GM21390 (cell line): Measurements from ENCODE around the gene PPP1R1A.

Experiments
- ATAC-seq: cut with Tn5 transposase; IDR thresholded peaks from one replicate; pipeline ENCODE4 v1.9.1; 2021; ENCODE audit not compliant: unreplicated experiment

PPP1R1A gene, protein sequence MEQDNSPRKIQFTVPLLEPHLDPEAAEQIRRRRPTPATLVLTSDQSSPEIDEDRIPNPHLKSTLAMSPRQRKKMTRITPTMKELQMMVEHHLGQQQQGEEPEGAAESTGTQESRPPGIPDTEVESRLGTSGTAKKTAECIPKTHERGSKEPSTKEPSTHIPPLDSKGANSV

DNA sequence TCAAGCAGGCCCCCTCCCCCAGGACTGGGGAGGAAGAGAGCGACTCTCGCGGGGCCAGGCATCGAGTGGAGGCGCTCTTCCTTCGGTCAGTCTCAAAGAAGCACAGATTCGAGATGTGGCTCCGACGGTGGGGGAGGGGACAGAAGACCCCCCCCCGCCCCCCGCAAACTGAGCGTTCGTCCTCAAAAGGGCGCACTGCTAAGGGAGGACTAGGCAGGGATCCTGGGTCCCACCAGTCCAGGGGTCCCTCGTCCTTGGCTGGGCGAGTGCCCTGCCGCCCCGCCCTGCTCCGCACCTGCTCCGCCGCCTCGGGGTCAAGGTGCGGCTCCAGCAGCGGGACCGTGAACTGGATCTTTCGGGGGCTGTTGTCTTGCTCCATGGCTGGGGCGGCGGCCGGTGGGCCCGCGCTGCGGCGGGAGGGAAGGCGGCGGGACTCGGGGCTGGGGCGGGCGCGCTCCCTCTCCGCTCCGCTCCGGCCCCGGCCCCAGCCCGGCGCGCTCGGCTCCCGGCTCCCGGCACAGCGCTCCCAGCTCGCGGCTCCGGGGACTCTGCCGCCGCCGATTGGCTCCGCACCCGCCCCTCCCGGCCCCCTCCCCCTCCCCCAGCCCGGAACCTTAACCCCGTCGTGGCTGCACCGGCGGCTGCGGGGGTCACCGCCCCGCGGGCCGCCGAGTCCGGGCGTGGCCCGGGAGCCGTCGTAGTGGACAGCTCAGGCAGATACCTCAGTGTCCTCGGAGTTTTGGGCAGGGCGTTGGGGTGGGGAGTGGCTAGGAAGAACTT, at the start of gene PPP1R1A:
Gene PPP1R1A (minus strand): TSS at position 550 of the 780 bp plus-strand sequence. CDS start 171 bp downstream, at position 379.
- ATAC-seq = no peak

DNA sequence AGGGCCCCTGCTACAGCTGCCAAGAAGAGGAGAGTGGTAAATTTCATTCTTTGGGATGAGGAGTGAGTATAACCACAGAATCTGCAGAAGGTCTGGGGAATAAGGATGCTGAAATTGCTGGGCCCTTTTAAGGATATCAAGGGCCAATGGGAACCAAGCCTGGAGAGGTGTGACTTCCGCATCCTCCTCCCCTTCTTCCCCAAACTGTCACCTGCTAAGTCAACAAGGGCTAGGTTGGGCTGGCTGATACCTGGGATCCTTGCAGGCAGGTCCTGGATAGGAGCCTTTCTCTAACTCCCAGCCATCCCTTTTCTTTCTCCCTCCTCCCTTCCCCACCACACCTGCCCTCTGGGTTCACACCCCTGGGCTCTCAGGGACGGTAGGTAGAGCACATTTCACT, 46.3 kb upstream of the PPP1R1A start, which contains the start of gene LACRT:
Gene LACRT (minus strand): TSS at position 101 of the 400 bp plus-strand sequence. CDS start 54 bp downstream, at position 47.
- no peak for ATAC-seq

DNA sequence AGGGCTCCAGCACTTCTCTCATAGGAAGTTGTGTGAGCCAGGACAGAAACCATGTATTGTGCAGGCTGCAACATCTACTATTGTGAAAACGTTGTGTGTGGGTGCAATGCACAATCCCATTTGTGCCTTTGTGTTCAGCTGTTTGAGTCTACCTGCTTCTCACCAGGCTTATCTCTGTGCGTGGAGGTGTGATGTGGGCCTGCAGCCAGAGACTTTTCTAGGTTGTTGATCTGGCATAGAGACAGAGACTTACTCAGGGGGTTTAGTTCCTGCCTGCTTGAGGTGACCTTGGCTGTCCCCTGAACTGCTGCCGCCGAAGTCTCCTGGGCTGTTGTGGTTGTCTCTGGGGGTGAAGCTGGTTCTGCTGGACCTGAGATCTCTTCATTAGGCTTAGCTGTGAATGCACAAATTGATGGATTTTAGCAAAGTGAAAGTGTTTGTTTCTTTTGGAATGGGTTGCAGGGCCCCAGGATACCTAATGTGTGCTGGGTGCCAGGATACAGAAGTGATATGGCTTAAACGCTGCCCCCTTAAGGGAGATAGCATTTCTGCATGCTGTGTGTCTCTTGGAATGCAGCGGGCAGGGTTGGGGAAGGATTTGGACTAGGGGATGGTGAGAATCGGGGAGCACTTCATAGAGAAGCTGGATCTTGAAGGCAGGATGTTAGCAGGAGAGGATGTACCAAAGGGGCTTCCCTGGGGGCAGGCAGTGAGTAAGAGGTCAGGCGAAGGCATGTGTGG, 43.7 kb upstream of the PPP1R1A start:
- ATAC-seq = no peak

DNA sequence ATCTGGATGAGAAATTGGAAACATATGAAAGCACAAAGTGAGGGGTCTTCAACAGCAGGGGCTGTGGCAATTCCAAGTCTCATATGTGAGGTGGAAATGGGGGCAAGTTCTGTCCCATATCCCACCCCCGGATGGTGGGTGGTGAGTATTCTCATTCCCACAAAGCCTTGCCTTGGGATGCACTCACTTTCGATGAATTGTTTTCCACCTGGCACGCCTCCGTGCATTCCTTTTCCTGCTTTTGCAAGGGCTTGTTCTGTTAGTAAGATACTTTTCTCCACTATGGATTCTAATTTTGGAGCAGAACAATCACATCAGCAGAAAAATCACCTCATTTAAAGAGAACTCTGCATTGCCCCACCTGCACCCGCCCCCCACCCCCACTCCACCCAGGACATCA, 43.1 kb upstream of the PPP1R1A start:
- ATAC-seq = no peak

DNA sequence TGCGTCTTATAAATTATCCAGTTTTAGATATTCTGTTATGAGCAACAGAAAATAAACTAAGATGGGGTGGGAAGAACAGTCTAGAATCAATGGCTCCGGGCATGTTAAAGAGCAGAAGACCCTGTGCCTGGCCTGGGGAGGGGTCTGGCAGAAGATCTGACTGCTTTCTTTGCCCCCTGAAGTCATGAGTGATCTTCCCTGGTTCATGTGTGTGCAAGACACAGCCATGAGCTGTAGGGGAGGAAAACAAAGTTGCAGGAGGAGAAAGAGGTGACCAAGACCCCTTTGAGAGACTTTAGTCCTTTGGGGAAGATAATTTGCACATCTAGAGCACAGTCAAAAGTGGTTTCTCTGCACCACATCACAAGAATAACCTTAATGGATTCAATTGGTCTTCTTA, 41.5 kb upstream of the PPP1R1A start:
- ATAC-seq = no peak

DNA sequence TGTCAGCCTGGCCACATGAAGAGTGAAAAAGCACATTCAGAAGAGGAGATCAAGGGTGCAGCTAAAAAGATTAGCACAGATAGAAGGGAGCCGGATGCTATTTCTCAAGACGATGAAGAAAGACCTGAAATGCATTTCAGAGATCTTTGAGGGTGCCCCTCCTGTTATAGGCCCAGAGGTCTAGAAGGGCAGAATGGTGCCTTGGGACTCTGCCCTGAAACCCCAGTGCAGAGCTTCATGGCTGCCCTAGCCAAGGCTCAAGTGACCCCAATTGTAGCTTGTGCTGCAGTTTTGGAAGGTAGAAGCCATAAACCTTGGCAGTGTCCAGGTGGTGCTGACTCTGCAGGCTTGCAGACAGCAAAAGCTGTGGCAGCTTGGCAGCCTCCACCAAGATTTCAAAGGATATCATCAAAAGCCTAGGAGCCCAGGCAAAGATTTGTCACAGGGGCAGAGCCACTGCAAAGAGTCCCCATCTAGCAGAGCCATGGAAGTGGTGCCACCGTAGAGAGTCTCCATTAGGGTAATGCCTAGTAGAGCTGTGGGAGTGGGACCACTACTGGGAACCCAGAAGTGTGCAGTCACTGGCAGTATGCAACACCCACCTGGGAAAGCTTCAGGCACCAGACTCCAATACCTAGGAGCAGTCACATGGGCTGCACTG, 39.9 kb upstream of the PPP1R1A start:
- ATAC-seq = no peak

DNA sequence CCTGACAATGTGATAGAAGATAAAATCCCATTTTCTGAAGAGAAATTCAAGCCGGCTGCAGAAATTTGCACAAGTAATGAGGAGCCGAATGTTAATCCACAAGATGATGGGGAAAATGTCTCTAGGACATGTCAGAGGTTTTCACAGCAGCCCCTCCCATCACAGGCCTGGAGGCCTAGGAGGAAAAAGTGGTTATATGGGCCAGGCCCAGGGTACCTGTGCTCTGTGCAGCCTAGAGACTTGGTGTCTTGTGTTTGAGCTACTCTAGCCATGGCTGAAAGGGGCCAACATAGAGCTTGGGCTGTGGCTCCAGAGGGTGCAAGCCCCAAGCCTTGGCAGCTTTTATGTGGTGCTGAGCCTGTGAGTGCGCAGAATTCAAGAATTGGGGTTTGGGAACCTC, 38.8 kb upstream of the PPP1R1A start:
- ATAC-seq = no peak

DNA sequence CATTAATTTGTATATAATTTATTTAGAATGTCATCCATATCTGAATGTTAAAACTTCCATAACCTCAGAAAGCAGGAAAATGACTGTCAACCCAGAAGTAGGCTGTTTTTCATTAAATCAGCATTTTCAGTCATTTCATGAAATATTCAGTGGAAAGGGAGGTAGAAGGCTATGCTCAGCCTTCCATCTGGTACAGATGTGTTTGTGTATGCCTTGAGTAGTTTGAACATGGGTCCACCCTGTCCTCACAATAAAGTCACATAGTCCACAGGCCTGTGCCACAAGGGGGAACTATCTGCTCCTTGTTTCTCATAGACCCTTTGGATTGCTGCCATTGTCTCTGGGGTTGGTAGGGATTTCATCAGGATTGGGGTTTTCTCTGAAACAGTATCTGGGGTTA, 37.1 kb upstream of the PPP1R1A start:
- no peak for ATAC-seq

DNA sequence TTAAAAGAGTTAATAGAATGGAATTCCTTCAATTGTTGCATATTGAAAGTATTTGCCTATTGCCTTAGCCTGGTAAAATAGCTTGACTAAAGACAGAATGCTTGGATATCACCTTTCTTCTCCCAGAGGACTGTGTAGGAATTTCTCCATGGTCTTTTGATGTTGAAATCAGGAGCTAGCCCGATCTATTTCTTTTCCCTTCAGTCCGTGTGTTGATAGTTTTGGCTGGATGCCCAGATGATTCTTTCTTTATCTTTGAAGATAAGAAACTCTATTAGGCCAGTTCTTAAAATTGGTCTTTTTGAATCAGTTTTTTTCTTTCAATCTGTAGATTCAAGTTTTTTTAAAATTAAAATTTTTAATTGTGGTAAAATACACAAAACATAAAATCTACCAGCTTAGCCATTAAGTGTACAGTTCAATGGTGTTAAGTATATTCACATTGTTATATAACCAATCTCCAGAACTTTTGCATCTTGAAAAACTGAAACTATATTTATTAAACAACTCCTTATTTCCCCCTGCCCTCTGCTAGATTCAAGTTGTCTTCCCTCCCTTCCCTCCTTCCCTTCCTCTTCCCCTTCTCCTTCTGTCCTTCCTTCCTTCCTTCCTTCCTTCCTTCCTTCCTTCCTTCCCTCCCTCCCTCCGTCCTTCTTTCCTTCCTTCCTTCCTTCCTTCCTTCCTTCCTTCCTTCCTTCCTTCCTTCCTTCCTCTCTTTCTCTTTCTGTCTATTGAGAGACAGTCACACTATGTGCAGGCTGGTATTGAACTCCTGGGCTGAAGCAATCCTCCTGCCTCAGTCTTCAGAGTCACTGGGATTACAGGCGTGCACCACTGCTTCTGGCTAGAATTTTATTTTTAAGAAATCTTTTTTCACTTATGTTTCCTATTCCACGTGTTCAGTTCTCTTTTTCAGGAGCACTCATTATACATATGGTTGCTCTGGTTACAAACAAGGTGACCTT, 36.1 kb upstream of the PPP1R1A start:
- no peak for ATAC-seq

DNA sequence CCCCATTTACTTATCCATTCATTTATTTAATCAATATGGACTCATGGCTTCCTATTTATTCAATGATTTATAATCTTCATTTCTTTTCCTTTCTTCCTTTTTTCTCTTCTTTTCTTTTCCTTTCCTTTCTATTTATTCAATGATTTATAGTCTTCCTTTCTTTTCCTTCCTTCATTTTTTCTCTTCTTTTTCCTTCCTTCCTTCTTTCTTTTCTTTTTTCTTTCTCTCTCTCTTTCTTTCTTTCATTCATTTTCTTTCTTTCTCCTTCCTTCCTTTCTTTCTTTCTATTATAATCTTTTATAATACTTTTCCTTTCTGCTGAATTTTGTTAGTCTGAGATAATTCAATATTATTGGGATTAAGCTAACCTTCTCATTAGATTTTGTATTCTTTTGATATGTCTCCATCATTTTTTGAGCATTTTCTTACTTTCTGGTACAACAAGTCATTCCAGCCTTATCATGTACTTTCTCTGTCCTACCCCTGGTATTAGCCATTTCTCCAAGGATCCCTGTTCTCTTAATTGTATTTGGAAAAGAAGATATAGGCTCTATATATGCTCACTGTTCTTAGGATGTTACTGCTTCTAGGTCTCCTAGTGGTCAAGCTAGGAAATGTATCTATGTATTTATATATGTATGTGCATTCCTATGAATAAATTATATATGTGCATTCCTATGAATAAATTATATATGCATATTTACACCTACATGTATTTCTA, 34.2 kb upstream of the PPP1R1A start:
- ATAC-seq = no peak

DNA sequence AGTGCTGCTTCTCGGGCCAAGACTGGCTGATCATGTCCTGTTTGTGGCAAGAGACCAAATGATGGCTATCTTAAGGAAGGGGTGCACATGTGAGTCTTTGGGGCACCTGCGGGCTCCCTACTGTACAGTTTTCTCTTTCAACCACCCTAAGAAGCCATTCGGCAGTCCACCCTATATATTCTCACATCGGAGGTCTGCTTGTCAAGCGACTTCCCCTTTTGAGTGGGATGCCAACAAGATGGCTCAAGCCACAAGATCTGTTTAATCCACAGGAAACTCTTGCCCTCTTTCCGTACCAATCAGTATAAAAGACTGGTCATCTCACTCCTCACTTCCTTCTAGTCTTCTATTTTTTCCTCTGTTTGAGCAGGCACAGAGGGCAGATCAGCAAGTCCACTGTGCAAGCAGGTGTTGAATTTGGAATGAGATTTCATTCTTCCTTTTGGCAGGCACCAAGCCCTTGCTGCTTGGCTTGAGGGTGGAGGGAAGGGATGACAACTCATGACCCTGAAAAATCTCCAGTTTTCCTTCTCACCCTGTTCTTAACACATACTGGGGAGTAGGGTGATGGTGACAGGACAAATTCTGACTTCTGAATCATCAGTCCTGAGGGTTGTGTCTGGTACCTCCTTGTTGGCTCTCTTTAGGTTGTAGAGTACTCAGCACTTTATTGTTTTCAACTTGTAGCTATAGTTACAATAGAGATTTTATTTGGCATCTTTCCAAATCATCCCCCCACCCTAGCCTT, 28.6 kb upstream of the PPP1R1A start:
- no peak for ATAC-seq

DNA sequence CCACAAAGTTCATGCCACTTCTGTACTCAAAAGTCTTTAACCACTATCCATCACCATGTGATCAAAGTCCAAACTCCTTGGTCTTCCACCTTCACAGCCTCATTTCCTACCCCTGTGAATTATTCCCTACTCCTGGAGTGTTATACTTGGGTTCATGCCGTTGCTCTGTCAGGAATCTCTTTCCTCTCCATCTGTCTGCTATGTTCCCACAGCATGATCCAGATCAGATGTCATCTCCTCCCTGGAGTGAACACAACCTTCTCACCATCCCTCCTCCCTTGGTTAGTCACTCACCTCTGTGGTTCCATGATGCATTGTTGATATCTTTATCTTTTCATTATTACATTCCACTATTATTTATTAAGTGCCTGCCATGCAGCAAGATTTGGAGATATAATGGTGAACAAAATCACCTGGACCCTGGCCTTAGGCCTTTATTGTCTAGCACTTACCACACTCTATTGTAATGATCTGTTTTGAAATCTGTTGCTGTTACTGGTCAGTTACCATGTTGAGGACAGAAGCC, 23.8 kb upstream of the PPP1R1A start:
- ATAC-seq = no peak

DNA sequence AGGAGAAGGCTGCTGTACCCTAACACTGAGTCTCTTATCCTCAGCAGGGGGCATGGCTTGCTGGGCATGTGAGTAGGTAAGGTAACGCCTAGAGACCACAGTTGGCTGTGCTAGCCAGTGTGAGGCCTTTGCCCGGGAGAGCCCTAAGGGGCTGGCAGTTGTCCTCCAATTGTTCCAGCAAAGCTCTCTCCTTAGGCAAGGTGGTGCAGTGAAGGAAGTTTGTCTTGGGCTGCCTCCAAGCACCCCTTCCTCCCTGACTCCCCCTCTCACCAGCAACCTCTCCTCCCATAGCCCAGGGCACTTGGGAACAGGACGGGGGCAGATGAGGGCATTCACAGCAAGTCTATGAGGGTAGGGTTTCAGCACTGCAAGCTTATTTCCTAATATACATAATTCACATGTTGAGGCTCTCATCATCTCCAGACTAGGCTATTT, 23.3 kb upstream of the PPP1R1A start:
- no peak for ATAC-seq

DNA sequence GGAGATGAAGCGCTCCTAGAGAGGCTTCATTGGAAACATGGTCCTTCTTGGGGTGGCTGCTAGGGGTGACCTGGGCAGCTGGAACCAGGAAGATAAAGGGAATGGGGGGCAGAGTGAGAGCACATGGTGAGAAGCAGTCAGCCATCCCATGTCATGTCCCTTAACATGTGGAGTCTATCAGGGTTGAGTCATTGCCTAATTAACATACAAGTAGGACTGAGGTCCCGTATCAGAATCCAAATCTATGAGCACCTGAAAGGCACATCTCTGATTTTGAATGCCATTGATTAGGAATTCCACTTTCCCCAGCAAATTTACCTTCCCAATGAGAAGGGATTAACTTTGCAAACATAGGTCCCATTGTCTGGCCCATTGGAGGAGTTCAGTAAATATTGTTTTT, 20.3 kb upstream of the PPP1R1A start:
- ATAC-seq = no peak

DNA sequence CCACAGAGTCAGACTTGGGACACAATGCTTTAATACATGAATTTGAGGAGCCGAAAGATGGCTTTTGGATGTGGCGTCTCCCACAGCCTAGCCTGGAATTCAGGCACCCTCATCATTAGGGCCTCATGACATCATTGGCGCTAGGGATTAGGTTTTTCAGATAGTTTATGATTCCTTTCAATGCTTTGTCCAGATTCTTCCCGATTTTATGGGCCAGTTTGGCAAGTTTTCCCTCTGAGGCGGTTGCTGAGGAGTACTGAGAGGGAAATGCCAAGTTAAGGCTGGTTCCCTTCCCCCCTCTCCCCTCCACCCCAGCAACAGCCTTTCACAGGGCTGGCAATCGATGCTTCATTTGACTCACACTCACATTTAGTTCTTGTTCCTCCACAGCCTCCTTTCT, 19.7 kb upstream of the PPP1R1A start:
- ATAC-seq = no peak

DNA sequence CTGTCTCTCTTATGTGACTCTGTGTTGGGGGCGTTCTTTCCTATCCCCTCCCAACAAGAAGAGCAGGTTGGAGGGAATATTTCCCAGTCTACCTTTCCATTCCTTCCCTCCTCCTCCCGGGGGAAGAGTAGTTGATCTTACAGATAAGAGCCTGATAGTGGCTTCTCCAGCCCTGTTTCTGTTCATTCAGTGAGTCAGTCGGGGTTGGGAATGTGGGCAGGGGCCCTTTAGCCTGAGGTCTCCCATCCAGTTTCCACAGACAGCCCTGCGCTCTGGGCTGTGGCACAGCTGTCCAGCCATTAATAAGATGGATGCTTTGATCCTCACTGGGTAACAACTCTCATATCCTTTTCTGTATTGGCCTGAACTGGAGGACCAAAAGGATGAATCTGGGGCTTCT, 18.1 kb upstream of the PPP1R1A start:
- no peak for ATAC-seq

DNA sequence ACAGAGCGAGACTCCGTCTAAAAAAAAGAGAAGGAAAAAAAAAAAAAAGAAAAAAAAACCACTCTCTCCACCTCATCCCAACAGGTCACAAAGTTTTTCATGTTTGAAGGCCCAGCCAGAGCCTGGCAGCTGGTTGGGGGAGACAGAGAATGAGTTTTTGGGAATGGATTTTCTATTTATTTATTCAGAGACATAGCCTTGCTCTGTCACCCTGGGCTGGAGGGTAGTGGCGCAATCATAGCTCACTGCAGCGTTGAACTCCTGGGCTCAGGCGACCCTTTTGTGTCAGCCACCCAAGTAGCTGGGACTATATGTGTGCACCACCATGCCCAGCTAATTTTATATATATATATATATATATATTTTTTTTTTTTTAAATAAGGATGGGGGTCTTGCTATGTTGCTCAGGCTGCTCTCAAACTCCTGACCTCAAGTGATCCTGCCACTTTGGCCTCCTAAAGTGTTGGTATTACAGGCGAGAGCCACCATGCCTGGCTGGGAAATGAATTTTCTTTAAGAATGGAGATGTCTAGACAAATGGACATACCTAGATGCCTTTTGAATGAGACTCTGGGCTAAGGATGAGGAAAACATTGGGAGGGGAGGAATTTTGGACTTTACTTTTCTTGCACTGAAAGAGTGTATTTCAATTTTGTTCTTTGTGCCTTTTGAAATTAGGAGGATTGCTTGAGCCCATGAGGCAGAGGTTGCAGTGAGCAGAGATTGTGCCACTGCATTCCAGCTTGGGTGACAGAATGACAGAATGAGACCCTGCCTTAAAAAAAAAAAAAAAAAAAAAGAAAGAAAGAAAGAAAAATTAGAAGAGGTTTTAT, 16.9 kb upstream of the PPP1R1A start:
- no peak for ATAC-seq

DNA sequence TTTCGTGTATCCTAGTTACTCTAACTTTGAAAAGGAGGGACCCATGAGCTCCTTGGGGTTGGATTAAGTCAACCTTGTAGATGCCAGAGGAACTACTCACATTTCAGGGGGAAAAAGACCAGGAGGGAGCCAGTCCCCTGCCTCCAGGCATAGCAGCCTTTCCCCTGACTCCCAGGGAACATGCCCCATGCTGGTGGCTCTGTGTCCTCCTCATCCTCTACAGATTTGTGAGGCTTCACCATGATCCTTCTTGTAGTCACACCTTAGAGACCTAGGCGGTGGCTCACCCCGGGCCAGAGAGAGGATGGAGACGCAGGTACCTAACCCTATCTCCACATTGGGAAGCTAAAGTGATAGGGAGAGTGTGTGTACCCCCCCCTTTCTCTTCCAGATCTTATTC, 16.0 kb upstream of the PPP1R1A start:
- no peak for ATAC-seq
